ENCODE data around the gene MAPK8IP1. TPM values are rescaled to one million over a fixed set of nuclear protein-coding genes. Genes with fewer than 3 reads are reported as not detected.

MAPK8IP1 gene
- total RNA-seq, 1 experiment from 2014 or later = 12.7 TPM

- Histone ChIP-seq H3K4me3 (ENCODE audit: low read depth in 2 of 2, low read length in 2 of 2) (peak overlapping the region; percentile 78 to 92; a peak in 2 of 4 replicates), H3K9me3 (ENCODE audit: control insufficient read depth, insufficient read depth, low read depth, low read length) (no peaks in the 10 kb centered on the region), H3K27me3 (ENCODE audit: control insufficient read depth, insufficient read depth, low read length) (peaks cover 7% of the 10 kb centered on the region; the same call in 1 of the 2 replicates), H3K27ac (ENCODE audit: low read length) (no peak overlapping the region), H3K36me3 (ENCODE audit: control insufficient read depth, insufficient read depth, low read length) (no peaks in the 10 kb centered on the region; the same call in 1 of the 2 replicates), H3K4me1 (ENCODE audit: control insufficient read depth, insufficient read depth, low read length) (peaks cover 10% of the 10 kb centered on the region)
- BruUV-seq (replicated peaks) = no TSS peak
- in situ Hi-C loops (cut with HindIII; ENCODE audit: low pct_unique_long_range_greater_than_20kb, low sequenced_read_pairs) = no loop called here
- TF ChIP-seq POLR2AphosphoS5 (IDR thresholded peaks at IDR 0.05; ENCODE audit: low read depth, low read length) (no peak), CTCF (IDR thresholded peaks at IDR 0.05) (no peak), TCF7L2 (IDR thresholded peaks at IDR 0.05; ENCODE audit: low read depth, low read length) (no peak), REST (IDR thresholded peaks at IDR 0.05; ENCODE audit: insufficient read depth in 1 of 2, low read depth in 2 of 2, low read length in 1 of 2) (no peak), SIN3A (IDR thresholded peaks at IDR 0.05; ENCODE audit: borderline replicate concordance, insufficient read depth, low read depth, low read length) (no peak)
- DNase-seq (ENCODE audit: low read depth, low spot score) (no peak), ATAC-seq (no peak)
- POLR2A ChIA-PET = no interaction called here
- intact Hi-C loops (cut with micrococcal nuclease; ENCODE audit: unreplicated experiment) = no loop called here
- CTCF ChIA-PET = no interaction called here
Measured at GRCh38 chr11:45846174-45846675, 39.2 kb upstream of the MAPK8IP1 start.

GRCh38 chr11:45846974-45847910, 38.2 kb upstream of the MAPK8IP1 start, which contains the start of gene CRY2:
Gene CRY2, plus strand, starts transcription at chr11:45847475. Its CDS starts 16 bp downstream, at chr11:45847491.
- TF ChIP-seq SIN3A (IDR thresholded peaks at IDR 0.05; ENCODE audit: borderline replicate concordance, insufficient read depth, low read depth, low read length) (peak; percentile 38; the same call in 1 of the 2 replicates), CTCF (IDR thresholded peaks at IDR 0.05) (no peak), POLR2AphosphoS5 (IDR thresholded peaks at IDR 0.05; ENCODE audit: low read depth, low read length) (peak; percentile 49)
- ATAC-seq = peak; percentile 98
- CTCF ChIA-PET = interaction anchor here (0.7 kb wide), 1 partner anchor 83 kb away, joined by 6 read pairs; no protein-coding TSS in a partner anchor
- Histone ChIP-seq H3K36me3 (ENCODE audit: control insufficient read depth, insufficient read depth, low read length) (no peaks in the 10 kb centered on the region; the same call in 1 of the 2 replicates), H3K4me3 (ENCODE audit: low read depth in 2 of 2, low read length in 2 of 2) (peak within 1 kb of the TSS; percentile 78 to 92), H3K9me3 (ENCODE audit: control insufficient read depth, insufficient read depth, low read depth, low read length) (no peaks in the 10 kb centered on the region), H3K27me3 (ENCODE audit: control insufficient read depth, insufficient read depth, low read length) (peaks cover 7% of the 10 kb centered on the region; the same call in 1 of the 2 replicates), H3K27ac (ENCODE audit: low read length) (peak within 1 kb of the TSS; percentile 79), H3K4me1 (ENCODE audit: control insufficient read depth, insufficient read depth, low read length) (peaks cover 10% of the 10 kb centered on the region)
- POLR2A ChIA-PET = interaction anchor here (0.6 to 0.7 kb wide), 4 partner anchors 14 to 76 kb away, joined by 3 to 15 read pairs (median 5); no protein-coding TSS in a partner anchor
- DNase-seq (ENCODE audit: low read depth, low spot score) = peak; percentile 79
- intact Hi-C loops (cut with micrococcal nuclease; ENCODE audit: unreplicated experiment) = no loop called here
- in situ Hi-C loops (cut with HindIII; ENCODE audit: low pct_unique_long_range_greater_than_20kb, low sequenced_read_pairs) = no loop called here
- no TSS peak for BruUV-seq (replicated peaks)
